ENCODE data around the gene FBXW7.

DNA sequence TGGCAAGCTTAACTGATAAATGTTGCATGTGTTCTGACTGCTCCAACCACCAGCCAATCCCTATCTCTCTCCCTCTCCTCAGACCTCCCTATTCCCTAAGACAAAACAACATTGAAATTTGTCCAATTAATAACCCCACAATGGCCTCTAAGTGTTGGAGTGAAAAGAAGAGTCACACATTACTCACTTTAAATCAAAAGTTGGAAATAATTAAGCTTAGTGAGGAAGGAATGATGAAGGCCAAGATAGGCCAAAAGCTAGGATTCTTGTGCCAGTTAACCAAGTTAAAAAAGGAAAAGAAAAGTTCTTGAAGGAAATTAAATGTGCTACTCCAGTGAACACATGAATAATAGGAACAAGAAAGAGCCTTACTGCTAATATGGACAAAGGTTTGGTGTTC, 55.6 kb downstream of the FBXW7 start:
- TF ChIP-seq, protein P1, sequence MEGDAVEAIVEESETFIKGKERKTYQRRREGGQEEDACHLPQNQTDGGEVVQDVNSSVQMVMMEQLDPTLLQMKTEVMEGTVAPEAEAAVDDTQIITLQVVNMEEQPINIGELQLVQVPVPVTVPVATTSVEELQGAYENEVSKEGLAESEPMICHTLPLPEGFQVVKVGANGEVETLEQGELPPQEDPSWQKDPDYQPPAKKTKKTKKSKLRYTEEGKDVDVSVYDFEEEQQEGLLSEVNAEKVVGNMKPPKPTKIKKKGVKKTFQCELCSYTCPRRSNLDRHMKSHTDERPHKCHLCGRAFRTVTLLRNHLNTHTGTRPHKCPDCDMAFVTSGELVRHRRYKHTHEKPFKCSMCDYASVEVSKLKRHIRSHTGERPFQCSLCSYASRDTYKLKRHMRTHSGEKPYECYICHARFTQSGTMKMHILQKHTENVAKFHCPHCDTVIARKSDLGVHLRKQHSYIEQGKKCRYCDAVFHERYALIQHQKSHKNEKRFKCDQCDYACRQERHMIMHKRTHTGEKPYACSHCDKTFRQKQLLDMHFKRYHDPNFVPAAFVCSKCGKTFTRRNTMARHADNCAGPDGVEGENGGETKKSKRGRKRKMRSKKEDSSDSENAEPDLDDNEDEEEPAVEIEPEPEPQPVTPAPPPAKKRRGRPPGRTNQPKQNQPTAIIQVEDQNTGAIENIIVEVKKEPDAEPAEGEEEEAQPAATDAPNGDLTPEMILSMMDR (IDR thresholded peaks at IDR 0.05): no peak
- TF ChIP-seq POLR2A (IDR thresholded peaks at IDR 0.05) (no peak), POLR2AphosphoS5 (IDR thresholded peaks at IDR 0.05) (no peak)

Data from transverse colon (tissue), 4 donors.